Neutrophil (primary cell): ENCODE measurements around the gene NAA80.

Source experiments
- H3K27ac ChIP-seq: fragments of 200-600 bp; sonication (generic); 2 replicates; pipeline ENCODE4 v1.5.1; 2016; ENCODE audit warnings: mild to moderate bottlenecking, moderate library complexity
- H3K27me3 ChIP-seq: fragments of 200-600 bp; sonication (generic); 2 replicates; pipeline ENCODE4 v1.6.0; 2016; ENCODE audit warnings: mild to moderate bottlenecking
- H3K36me3 ChIP-seq: fragments of 200-600 bp; sonication (generic); 2 replicates; pipeline ENCODE4 v1.5.1; 2017
- H3K4me1 ChIP-seq, 2 experiments: fragments of 200-600 bp in 1 of 2; sonication (generic) in 1 of 2; 1 replicate in 1 of 2; 2 replicates in 1 of 2; pipeline versions ENCODE4 v1.5.1 to v1.6.1; 2013 to 2016; ENCODE audit warnings: low read depth in 1 of 2, low read length in 1 of 2, mild to moderate bottlenecking in 1 of 2, moderate library complexity in 1 of 2; ENCODE audit not compliant: control insufficient read depth in 1 of 2, insufficient read depth in 1 of 2
- H3K4me3 ChIP-seq, 2 experiments: fragments of 200-600 bp in 1 of 2; sonication (generic) in 1 of 2; 1 replicate in 1 of 2; 2 replicates in 1 of 2; pipeline ENCODE4 v1.5.1; 2013 to 2016; ENCODE audit warnings: low read depth in 1 of 2, low read length in 1 of 2, mild to moderate bottlenecking in 1 of 2, moderate library complexity in 1 of 2
- H3K9me3 ChIP-seq: fragments of 200-600 bp; sonication (generic); 2 replicates; pipeline ENCODE4 v1.5.1; 2016
- CTCF ChIP-seq: fragments of 200-600 bp; sonication (generic); IDR thresholded peaks from 2 replicates; pipeline ENCODE4 v1.5.1; 2016; ENCODE audit warnings: antibody characterized with exemption

The NAA80 gene

DNA sequence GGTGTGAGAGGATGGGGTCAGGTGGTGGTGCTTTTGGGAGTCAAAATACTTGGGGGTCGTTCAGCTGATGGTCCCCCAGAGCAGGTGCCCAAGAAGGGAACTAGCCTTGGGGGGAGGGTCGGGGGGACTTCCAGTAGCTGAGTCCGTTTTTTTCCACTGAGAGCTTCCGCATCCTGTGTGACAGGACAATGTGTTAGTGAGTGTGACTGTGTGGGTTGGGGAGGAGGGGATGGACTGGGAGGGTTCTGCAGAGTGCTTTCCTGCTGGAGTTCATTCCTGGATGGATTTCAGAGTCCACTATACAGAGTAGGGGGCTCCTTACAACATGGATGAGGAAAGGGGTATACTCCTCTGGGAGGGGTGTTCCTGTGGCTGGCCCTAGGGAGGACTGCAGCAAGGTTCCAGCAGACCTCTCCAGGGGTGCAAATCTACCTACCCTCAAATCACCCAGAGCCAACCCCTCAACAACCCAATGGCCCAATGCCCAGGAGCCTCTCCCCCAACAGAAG lies 23.9 kb upstream of the NAA80 start:
- no peak for TF ChIP-seq CTCF
- Histone ChIP-seq H3K4me3 (peak overlapping the region; percentile 72 to 77), H3K4me1 (peaks cover 89 to 94% of the 10 kb centered on the region in 2 experiments), H3K9me3 (no peaks in the 10 kb centered on the region), H3K27me3 (no peaks in the 10 kb centered on the region), H3K27ac (peak overlapping the region; percentile 95), H3K36me3 (peaks cover 6% of the 10 kb centered on the region)

DNA sequence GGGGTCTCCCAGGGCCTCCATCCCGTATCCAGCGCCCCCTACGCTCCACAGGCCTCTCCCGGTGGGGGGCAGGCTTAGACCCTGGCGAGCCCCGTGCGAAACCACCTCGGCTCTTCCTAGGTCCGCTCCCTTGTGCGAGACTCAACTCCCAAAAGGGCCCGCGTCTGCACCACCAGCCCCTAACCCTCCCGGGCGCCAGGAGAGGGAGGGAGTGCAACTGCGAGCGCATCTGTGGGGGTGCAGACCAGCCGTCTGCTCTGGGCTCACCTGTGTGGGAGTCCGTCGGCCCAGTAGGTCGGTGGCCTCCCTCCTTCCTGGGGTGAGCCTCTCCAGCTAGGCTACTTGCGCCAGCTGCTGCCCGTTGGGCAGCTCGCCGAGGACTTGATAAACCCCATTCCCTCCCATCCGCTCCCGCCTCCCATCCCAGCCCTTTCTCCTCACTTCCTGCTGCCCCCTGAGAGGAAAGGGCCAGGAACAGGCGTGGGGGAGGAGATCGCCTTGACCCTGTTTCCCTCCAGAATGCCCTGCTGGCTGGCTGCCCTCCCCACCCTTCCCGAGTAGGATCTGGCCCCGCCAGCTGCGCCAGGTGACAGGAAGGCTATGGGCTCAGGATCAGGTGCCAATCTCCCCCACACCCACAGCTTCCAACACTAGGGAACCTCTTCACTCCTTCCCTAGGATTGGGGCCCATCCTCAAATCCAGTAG lies 23.3 kb upstream of the NAA80 start, which contains the start of gene HYAL2:
HYAL2 (minus strand) TSS at position 360 of the 706 bp plus-strand sequence. CDS start 2,256 bp downstream, outside the sequence.
- H3K36me3 ChIP-seq, result peaks cover 6% of the 10 kb centered on the region
- peaks cover 92 to 96% of the 10 kb centered on the region in 2 experiments for H3K4me1 ChIP-seq
- H3K9me3 ChIP-seq, result no peaks in the 10 kb centered on the region
- peak within 1 kb of the TSS; percentile 72 to 77 for H3K4me3 ChIP-seq
- no peaks in the 10 kb centered on the region for H3K27me3 ChIP-seq
- peak within 1 kb of the TSS; percentile 95 for H3K27ac ChIP-seq
- no peak for TF ChIP-seq CTCF

DNA sequence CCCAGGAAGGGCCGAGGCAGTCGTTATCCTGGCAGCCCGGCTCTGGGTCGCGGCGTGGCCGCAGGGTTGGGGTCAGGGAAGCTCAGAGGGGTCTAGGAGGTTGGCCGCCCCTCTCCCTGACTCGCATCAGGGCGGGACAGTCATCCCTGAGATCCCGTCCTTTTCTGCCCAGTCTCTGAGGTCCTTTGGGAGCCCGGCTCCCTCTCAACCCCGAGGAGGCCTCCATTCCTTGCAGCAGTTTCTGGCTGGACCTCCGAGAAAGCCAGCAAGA lies 22.8 kb upstream of the NAA80 start:
- H3K27me3 ChIP-seq, result no peaks in the 10 kb centered on the region
- no peak for TF ChIP-seq CTCF
- H3K36me3 ChIP-seq, result peaks cover 6% of the 10 kb centered on the region
- H3K4me3 ChIP-seq, result peak overlapping the region; percentile 72 to 77
- H3K4me1 ChIP-seq, result peaks cover 87 to 94% of the 10 kb centered on the region in 2 experiments
- H3K27ac ChIP-seq, result peak overlapping the region; percentile 95
- no peaks in the 10 kb centered on the region for H3K9me3 ChIP-seq

- TF ChIP-seq CTCF, result peak; percentile 78
- Histone ChIP-seq H3K9me3 (no peaks in the 10 kb centered on the region), H3K27me3 (no peaks in the 10 kb centered on the region), H3K27ac (peak overlapping the region; percentile 95), H3K4me3 (peak overlapping the region; percentile 72 to 77), H3K36me3 (peaks cover 9% of the 10 kb centered on the region), H3K4me1 (peaks cover 82 to 95% of the 10 kb centered on the region in 2 experiments)
Observed at GRCh38 chr3:50321336-50322114, 22.3 kb upstream of the NAA80 start.

GRCh38 chr3:50320853-50321335 lies 21.7 kb upstream of the NAA80 start:
- peak overlapping the region; percentile 72 to 77 for H3K4me3 ChIP-seq
- no peaks in the 10 kb centered on the region for H3K27me3 ChIP-seq
- peak overlapping the region; percentile 95 for H3K27ac ChIP-seq
- H3K9me3 ChIP-seq, result no peaks in the 10 kb centered on the region
- H3K4me1 ChIP-seq, result peaks cover 76 to 90% of the 10 kb centered on the region in 2 experiments
- peaks cover 9% of the 10 kb centered on the region for H3K36me3 ChIP-seq
- no peak for TF ChIP-seq CTCF
